Inferior parietal cortex (tissue), 1 donor: ENCODE results near the gene TMCC2.

Experiments
- DNase-seq: peaks from one replicate; pipeline ENCODE4 v3.0.0-alpha.2; 2016; ENCODE audit errors: extremely low spot score

TMCC2 gene

GRCh38 chr1:205239078-205239477 lies 11.3 kb downstream of the TMCC2 start:
- no peak for DNase-seq

GRCh38 chr1:205240118-205240517 lies 12.4 kb downstream of the TMCC2 start:
- no peak for DNase-seq

GRCh38 chr1:205240569-205240968 lies 12.8 kb downstream of the TMCC2 start:
- DNase-seq = no peak

GRCh38 chr1:205241366-205242030 lies 13.8 kb downstream of the TMCC2 start:
- no peak for DNase-seq

GRCh38 chr1:205243350-205244191 lies 15.8 kb downstream of the TMCC2 start:
- DNase-seq = no peak

- DNase-seq = no peak
These were observed 16.6 kb downstream of the TMCC2 start for GRCh38 chr1:205244384-205244783.

- no peak for DNase-seq
These were observed 17.4 kb downstream of the TMCC2 start for GRCh38 chr1:205245096-205245495.

GRCh38 chr1:205246351-205247119 lies 18.8 kb downstream of the TMCC2 start:
- DNase-seq = no peak

- peak; percentile 74 for DNase-seq
These were observed 19.6 kb downstream of the TMCC2 start for GRCh38 chr1:205247130-205247921.

- DNase-seq = peak; percentile 68
These were observed 21.3 kb downstream of the TMCC2 start for GRCh38 chr1:205248793-205249601.

- DNase-seq = no peak
These were observed 21.9 kb downstream of the TMCC2 start for GRCh38 chr1:205249651-205250050.

- DNase-seq = no peak
These were observed 23.0 kb downstream of the TMCC2 start for GRCh38 chr1:205250699-205251098.

GRCh38 chr1:205251576-205251975 lies 23.8 kb downstream of the TMCC2 start:
- DNase-seq = no peak

GRCh38 chr1:205255941-205256780 lies 28.4 kb downstream of the TMCC2 start:
- peak; percentile 98 for DNase-seq

- no peak for DNase-seq
These were observed 29.3 kb downstream of the TMCC2 start for GRCh38 chr1:205256951-205257625.

- peak; percentile 44 for DNase-seq
These were observed 30.0 kb downstream of the TMCC2 start for GRCh38 chr1:205257735-205258134.

GRCh38 chr1:205258261-205258691 lies 30.5 kb downstream of the TMCC2 start:
- DNase-seq = peak; percentile 8

- DNase-seq = no peak
These were observed 31.0 kb downstream of the TMCC2 start for GRCh38 chr1:205258719-205259118.

GRCh38 chr1:205259324-205259832 lies 31.6 kb downstream of the TMCC2 start:
- DNase-seq = no peak
